Endothelial cell of umbilical vein (primary cell): ENCODE results near the gene CDH23. TPM values are rescaled to one million over a fixed set of nuclear protein-coding genes. Genes with fewer than 3 reads are reported as not detected.

ENCODE experiments used
- BruUV-seq: library from RNA; stranded (reverse); fragments of 400-500 nt; replicated peaks from 2 replicates; lab custom pipeline; 2021; lab: Mats Ljungman, UMichigan
- CTCF ChIA-PET: fragments of 300-600, 350-600 bp; sonication (Branson Sonifier 250); formaldehyde crosslinking; loops from one replicate; lab custom pipeline; 2021; ENCODE audit warnings: antibody characterized with exemption, inconsistent platforms; lab: Charles Lee
- POLR2A ChIA-PET: fragments of 300-600, 350-600 bp; sonication (Branson Sonifier 250); formaldehyde crosslinking; loops from one replicate; lab custom pipeline; 2021; ENCODE audit warnings: antibody characterized with exemption, inconsistent platforms; lab: Charles Lee
- DNase-seq: peaks from one replicate; pipeline ENCODE4 v3.0.0-alpha.2; 2011; ENCODE audit warnings: low read depth, low spot score
- FAIRE-seq: peaks from 2 replicates; lab custom pipeline; 2011; peaks lifted over from hg19 to GRCh38; lab: Jason Lieb, UNC
- H2AFZ ChIP-seq: 2 replicates; pipeline ENCODE4 v1.6.0; 2012; ENCODE audit warnings: low read depth, low read length, control low read depth, inconsistent platforms
- H3K27ac ChIP-seq: 2 replicates; pipeline ENCODE4 v1.5.1; 2011; ENCODE audit warnings: low read depth, mild to moderate bottlenecking, control low read depth, low read length, moderate library complexity; ENCODE audit not compliant: insufficient read depth
- H3K27me3 ChIP-seq, 2 experiments: 2 replicates each; pipeline versions ENCODE4 v1.6.0 to v1.6.1; 2011; ENCODE audit warnings: low read length in 2 of 2, mixed read lengths in 1 of 2; ENCODE audit not compliant: control insufficient read depth in 2 of 2, insufficient read depth in 2 of 2
- H3K36me3 ChIP-seq, 2 experiments: 2 replicates in 1 of 2; 3 replicates in 1 of 2; pipeline ENCODE4 v1.5.1; 2011; ENCODE audit warnings: low read length in 2 of 2, mild to moderate bottlenecking in 1 of 2, moderate library complexity in 1 of 2; ENCODE audit not compliant: control insufficient read depth in 2 of 2, insufficient read depth in 2 of 2; ENCODE audit errors: extremely low read depth in 1 of 2
- H3K4me1 ChIP-seq: 3 replicates; pipeline ENCODE4 v1.5.1; 2011; ENCODE audit warnings: mild to moderate bottlenecking, low read length; ENCODE audit not compliant: control insufficient read depth, insufficient read depth; ENCODE audit errors: extremely low read depth
- H3K4me2 ChIP-seq: 2 replicates; pipeline ENCODE4 v1.6.1; 2011; ENCODE audit warnings: low read length, control low read depth, mixed read lengths; ENCODE audit not compliant: insufficient read depth
- H3K4me3 ChIP-seq, 3 experiments: fragments of 200-600 bp in 1 of 3; sonication (generic), shearing (Covaris generic) in 1 of 3; replicated peaks in 1 of 3; 2 replicates each; pipeline ENCODE4 v1.5.1; 2011 to 2016; ENCODE audit warnings: control low read depth in 3 of 3, low read length in 3 of 3, mild to moderate bottlenecking in 2 of 3, inconsistent platforms in 1 of 3, low read depth in 1 of 3, moderate library complexity in 1 of 3; ENCODE audit not compliant: insufficient read depth in 1 of 3
- H3K79me2 ChIP-seq: 2 replicates; pipeline ENCODE4 v1.6.0; 2012; ENCODE audit warnings: low read length, inconsistent platforms; ENCODE audit not compliant: control insufficient read depth, insufficient read depth
- H3K9ac ChIP-seq: replicated peaks from 2 replicates; pipeline ENCODE3; 2011; ENCODE audit warnings: low read length, control low read depth; ENCODE audit not compliant: insufficient read depth; ENCODE audit errors: extremely low read depth
- H3K9me1 ChIP-seq: replicated peaks from 3 replicates; pipeline ENCODE4 v1.6.0; 2011; ENCODE audit warnings: mild to moderate bottlenecking, low read length; ENCODE audit not compliant: control insufficient read depth, insufficient read depth; ENCODE audit errors: extremely low read depth
- H3K9me3 ChIP-seq: replicated peaks from 2 replicates; pipeline ENCODE4 v1.5.1; 2012; ENCODE audit warnings: low read length, inconsistent platforms; ENCODE audit not compliant: control insufficient read depth, insufficient read depth
- H4K20me1 ChIP-seq: replicated peaks from 2 replicates; pipeline ENCODE3; 2011; ENCODE audit warnings: mild to moderate bottlenecking, low read length; ENCODE audit not compliant: control insufficient read depth, insufficient read depth; ENCODE audit errors: extremely low read depth
- EZH2 ChIP-seq: IDR thresholded peaks from 2 replicates; pipeline ENCODE4 v1.6.1; 2012; ENCODE audit warnings: borderline replicate concordance, low read depth, mild to moderate bottlenecking, moderate library complexity, low read length, inconsistent platforms; ENCODE audit not compliant: severe bottlenecking
- FOS ChIP-seq: IDR thresholded peaks from 2 replicates; pipeline ENCODE4 v1.6.1; 2011; ENCODE audit warnings: mild to moderate bottlenecking, low read length, moderate library complexity, borderline replicate concordance; ENCODE audit not compliant: insufficient read depth
- GATA2 ChIP-seq: IDR thresholded peaks from 2 replicates; pipeline ENCODE4 v1.7.0; 2011; ENCODE audit warnings: low read depth, mild to moderate bottlenecking, moderate library complexity, mixed read lengths, low read length; ENCODE audit not compliant: insufficient read length, insufficient read depth
- JUN ChIP-seq: IDR thresholded peaks from 2 replicates; pipeline ENCODE4 v1.6.1; 2011; ENCODE audit warnings: borderline replicate concordance, low read depth; ENCODE audit not compliant: insufficient read length, insufficient read depth
- MYC ChIP-seq: IDR thresholded peaks from one replicate; pipeline ENCODE4 v1.6.1; 2011; ENCODE audit warnings: mild to moderate bottlenecking, low read depth, low read length
- POLR2A ChIP-seq: IDR thresholded peaks from 2 replicates; pipeline ENCODE4 v1.6.1; 2012; ENCODE audit warnings: low read depth, mild to moderate bottlenecking, control low read depth, low read length
- POLR2AphosphoS5 ChIP-seq: IDR thresholded peaks from 2 replicates; pipeline ENCODE4 v1.6.1; 2012; ENCODE audit warnings: low read depth, mild to moderate bottlenecking, control low read depth, low read length, moderate library complexity; ENCODE audit not compliant: insufficient read depth
- dilution Hi-C: fragments of 300-500 bp; cut with MboI; formaldehyde crosslinking; loops from one replicate; pipeline ENCODE4 v1.15.0; 2019; ENCODE audit warnings: low sequenced_read_pairs; ENCODE audit not compliant: extremely low pct_ligation_motif_present
- intact Hi-C: fragments of 100-400 bp; cut with micrococcal nuclease; formaldehyde crosslinking; loops from one replicate; pipeline ENCODE4 v1.10.0; 2022
- polyA plus RNA-seq, 4 experiments: library from polyadenylated mRNA; depleted of rRNA in 3 of 4; stranded (reverse) in 3 of 4; unstranded in 1 of 4; fragments of >200 nt; gene quantifications; 2 replicates each; pipeline versions ENCODE4 v1.2.1 to v1.2.3, GENCODE V29; 2011 to 2012; ENCODE audit warnings: missing spikeins in 1 of 4
- total RNA-seq: library from RNA; stranded (reverse); gene quantifications from 2 replicates; pipeline ENCODE4 v1.2.3, GENCODE V29; 2021
- TF ChIP-seq, protein P1 (sequence below): IDR thresholded peaks from 2 replicates; pipeline ENCODE4 v1.6.1; 2011; ENCODE audit not compliant: insufficient read depth, insufficient read length
- TF ChIP-seq, protein P2 (sequence below), 2 donors: IDR thresholded peaks; 1 replicate in 1 of 2; 2 replicates in 1 of 2; pipeline ENCODE4 v1.5.1; 2011; ENCODE audit warnings: low read length in 2 of 2, mild to moderate bottlenecking in 2 of 2, moderate library complexity in 2 of 2, control low read depth in 1 of 2, inconsistent platforms in 1 of 2, low read depth in 1 of 2; ENCODE audit not compliant: insufficient read depth in 1 of 2; ENCODE audit errors: extremely low read depth in 1 of 2

The CDH23 gene
- total and polyA plus RNA-seq, 2 donors (not counting 3 experiments of a cell fraction or from before 2014, with no cell fraction given): not detected

DNA sequence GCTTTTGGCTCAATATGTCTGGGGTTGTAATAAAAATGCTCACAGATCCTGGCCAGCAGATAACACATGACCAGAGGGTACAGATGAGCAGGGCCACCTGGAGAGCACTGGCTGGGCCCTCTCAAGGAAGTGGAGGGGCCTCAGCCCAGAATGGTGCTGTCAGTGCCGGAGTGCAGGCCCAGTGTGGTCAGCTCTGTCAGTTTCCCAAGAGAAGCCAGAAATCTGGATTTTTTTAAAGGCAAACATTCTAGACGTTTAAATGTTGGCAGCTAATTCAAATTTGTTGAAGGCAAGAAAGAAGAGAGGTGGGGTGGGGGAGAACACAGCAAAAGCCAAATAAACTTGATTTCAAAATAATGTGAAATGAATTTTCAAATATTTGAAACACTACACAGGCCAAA lies 320.8 kb downstream of the CDH23 start:
- BruUV-seq: no TSS peak
- dilution Hi-C loops: no loop called here
- no peaks in the 10 kb centered on the region for H4K20me1 ChIP-seq

More for the DNA sequence above, 320.8 kb downstream of the CDH23 start:
- ChIA-PET CTCF (interaction anchor here (0.9 to 3.9 kb wide), 3 partner anchors 9 to 94 kb away, joined by 4 to 19 read pairs (median 5); no protein-coding TSS in a partner anchor), POLR2A (no interaction called here)
- intact Hi-C loops: no loop called here
- H3K9me1 ChIP-seq: no peaks in the 10 kb centered on the region
- H3K79me2 ChIP-seq: no peaks in the 10 kb centered on the region
- FAIRE-seq (no peak), DNase-seq (no peak)
- H3K36me3 ChIP-seq: no peaks in the 10 kb centered on the region
- H3K4me1 ChIP-seq: peaks cover 3% of the 10 kb centered on the region
- no peak overlapping the region for H2AFZ ChIP-seq
- H3K9me3 ChIP-seq: no peaks in the 10 kb centered on the region
- peaks cover 0 to 2% of the 10 kb centered on the region in 2 experiments for H3K27me3 ChIP-seq
- no peak overlapping the region for H3K27ac ChIP-seq
- H3K9ac ChIP-seq: no peak overlapping the region
- TF ChIP-seq POLR2AphosphoS5: no peak
- TF ChIP-seq, protein P1, sequence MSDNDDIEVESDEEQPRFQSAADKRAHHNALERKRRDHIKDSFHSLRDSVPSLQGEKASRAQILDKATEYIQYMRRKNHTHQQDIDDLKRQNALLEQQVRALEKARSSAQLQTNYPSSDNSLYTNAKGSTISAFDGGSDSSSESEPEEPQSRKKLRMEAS: no peak
- TF ChIP-seq, protein P2, sequence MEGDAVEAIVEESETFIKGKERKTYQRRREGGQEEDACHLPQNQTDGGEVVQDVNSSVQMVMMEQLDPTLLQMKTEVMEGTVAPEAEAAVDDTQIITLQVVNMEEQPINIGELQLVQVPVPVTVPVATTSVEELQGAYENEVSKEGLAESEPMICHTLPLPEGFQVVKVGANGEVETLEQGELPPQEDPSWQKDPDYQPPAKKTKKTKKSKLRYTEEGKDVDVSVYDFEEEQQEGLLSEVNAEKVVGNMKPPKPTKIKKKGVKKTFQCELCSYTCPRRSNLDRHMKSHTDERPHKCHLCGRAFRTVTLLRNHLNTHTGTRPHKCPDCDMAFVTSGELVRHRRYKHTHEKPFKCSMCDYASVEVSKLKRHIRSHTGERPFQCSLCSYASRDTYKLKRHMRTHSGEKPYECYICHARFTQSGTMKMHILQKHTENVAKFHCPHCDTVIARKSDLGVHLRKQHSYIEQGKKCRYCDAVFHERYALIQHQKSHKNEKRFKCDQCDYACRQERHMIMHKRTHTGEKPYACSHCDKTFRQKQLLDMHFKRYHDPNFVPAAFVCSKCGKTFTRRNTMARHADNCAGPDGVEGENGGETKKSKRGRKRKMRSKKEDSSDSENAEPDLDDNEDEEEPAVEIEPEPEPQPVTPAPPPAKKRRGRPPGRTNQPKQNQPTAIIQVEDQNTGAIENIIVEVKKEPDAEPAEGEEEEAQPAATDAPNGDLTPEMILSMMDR (IDR thresholded peaks at IDR 0.05; ENCODE audit: extremely low read depth in 1 of 2, insufficient read depth in 1 of 2, low read depth in 1 of 2, low read length in 2 of 2): no peak
- TF ChIP-seq GATA2: no peak
- TF ChIP-seq POLR2A: no peak
- TF ChIP-seq FOS: no peak
- TF ChIP-seq EZH2: no peak
- no peak for TF ChIP-seq JUN
- no peak for TF ChIP-seq MYC
- no peak overlapping the region for H3K4me2 ChIP-seq
- H3K4me3 ChIP-seq: no peak overlapping the region
